ENCODE data around the gene CDKN2B-AS1. TPM values are rescaled to one million over a fixed set of nuclear protein-coding genes. Genes with fewer than 3 reads are reported as not detected.
A peak's percentile ranks its signal among the peaks of the same experiment; 100 is the strongest.

The CDKN2B-AS1 gene
- total RNA-seq, 1 donor from 2014 or later, result not detected

DNA sequence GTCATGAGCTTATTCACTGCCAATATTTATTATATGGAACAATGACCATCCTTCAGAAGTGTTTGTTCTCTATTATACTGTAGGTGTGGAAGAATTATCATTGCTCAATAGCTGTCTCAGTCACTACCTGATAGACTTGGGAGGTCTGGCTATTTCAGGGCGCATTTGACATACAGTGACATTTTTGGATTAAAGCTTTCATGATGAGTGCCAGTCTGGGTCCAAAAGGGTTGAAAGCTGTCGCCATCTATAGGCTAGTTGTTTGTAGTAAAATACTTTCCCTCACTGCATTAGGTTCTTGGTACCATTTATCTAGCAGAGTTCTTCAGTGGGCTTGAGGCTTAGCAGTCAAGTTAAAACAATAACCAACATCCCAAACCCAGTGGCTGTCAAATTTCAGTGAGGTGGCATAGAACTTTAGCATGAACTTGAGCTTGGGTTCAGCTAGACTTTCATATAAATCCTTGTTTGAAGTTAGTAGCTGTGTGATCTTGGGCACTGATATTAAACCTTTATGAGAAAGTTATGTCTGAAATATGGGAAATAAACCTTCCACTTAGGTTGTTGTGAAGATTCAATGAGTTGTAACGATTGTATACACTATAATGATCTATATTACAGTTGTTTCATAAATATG lies 125.0 kb downstream of the CDKN2B-AS1 start:
- H3K27ac ChIP-seq, result no peak overlapping the region

DNA sequence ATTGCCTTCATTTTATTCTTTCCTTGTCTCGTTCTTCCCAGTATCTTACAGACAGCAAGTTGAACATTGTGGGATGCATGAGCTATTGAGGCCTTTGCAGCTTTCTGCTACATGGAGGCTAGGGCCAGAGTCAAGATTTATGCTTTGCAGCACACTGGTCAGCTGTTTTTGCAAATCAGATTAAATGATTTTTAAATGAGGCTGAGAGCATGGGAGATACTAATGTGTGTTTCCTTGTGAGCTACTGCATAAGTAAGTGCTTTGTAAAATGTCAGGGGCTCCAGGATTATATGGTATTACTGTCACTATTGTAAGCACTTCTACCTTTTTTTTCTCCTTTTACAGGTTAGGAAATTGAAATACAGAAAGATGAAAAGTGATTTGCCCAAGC lies 125.6 kb downstream of the CDKN2B-AS1 start:
- H3K27ac ChIP-seq, result no peak overlapping the region
- H3K36me3 ChIP-seq, result no peaks in the 10 kb centered on the region
- intact Hi-C loops (cut with DNase I), result no loop called here
- no peak for TF ChIP-seq CTCF (IDR thresholded peaks at IDR 0.05)
- DNase-seq (ENCODE audit: low spot score in 2 of 2), result no peak
- H3K27me3 ChIP-seq, result no peaks in the 10 kb centered on the region
- no peaks in the 10 kb centered on the region for H3K4me1 ChIP-seq
- peaks cover 0 to 4% of the 10 kb centered on the region in 2 donors for H3K9me3 ChIP-seq
- no peak overlapping the region for H3K4me3 ChIP-seq

More for the DNA sequence above, 125.0 kb downstream of the CDKN2B-AS1 start:
- peak in 2 of 3 experiments; percentile 26 to 51 for TF ChIP-seq CTCF (IDR thresholded peaks at IDR 0.05)
- Histone ChIP-seq H3K9me3 (peaks cover 0 to 4% of the 10 kb centered on the region in 2 donors), H3K27me3 (no peaks in the 10 kb centered on the region), H3K36me3 (no peaks in the 10 kb centered on the region), H3K4me3 (no peak overlapping the region), H3K4me1 (no peaks in the 10 kb centered on the region)
- intact Hi-C loops (cut with DNase I), result loop anchor here (1.0 kb wide), 1 partner anchor 306 kb away; no protein-coding TSS in a partner anchor
- DNase-seq (ENCODE audit: low spot score in 2 of 2), result no peak

GRCh38 chr9:22120595-22120994 lies 126.0 kb downstream of the CDKN2B-AS1 start:
- no peaks in the 10 kb centered on the region for H3K27me3 ChIP-seq
- H3K4me3 ChIP-seq, result no peak overlapping the region
- no peak for TF ChIP-seq CTCF (IDR thresholded peaks at IDR 0.05)
- no peaks in the 10 kb centered on the region for H3K4me1 ChIP-seq
- peaks cover 0 to 4% of the 10 kb centered on the region in 2 donors for H3K9me3 ChIP-seq
- DNase-seq (ENCODE audit: low spot score in 2 of 2), result no peak
- H3K36me3 ChIP-seq, result no peaks in the 10 kb centered on the region
- no peak overlapping the region for H3K27ac ChIP-seq
- intact Hi-C loops (cut with DNase I), result no loop called here

DNA sequence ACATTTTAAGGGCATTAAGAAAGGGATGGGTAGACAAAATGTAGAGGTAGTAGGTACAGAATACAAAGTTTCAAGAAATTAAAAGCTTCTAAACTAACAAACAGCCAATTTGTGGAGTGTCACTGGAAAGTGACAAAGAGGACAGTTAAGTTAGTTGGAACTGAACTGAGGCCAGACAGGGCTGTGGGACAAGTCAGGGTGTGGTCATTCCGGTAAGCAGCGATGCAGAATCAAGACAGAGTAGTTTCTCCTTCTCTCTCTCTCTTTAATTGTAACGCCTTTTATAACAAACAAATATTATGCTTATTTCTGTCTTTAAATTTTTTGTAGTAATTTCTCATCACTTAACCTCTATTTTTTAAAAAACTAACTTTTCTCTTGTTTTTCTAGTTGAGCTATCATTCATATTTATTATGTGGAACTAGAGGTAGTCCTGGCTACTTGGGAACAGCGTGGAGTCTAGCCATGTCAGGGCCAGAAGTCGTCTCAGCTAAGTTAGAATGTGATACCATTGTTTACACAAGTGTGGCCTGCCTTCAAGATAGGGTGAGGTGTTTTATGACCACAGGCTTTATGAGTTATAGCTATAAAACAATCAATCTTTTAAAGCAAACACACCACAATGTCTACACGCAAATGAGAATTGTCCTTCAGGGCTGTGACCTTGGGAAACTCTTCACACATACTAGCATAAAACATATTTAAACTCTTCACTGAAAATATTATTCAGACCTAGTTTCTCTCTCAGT lies 129.8 kb downstream of the CDKN2B-AS1 start:
- no peak for TF ChIP-seq CTCF (IDR thresholded peaks at IDR 0.05)
- H3K4me1 ChIP-seq, result no peaks in the 10 kb centered on the region
- H3K27me3 ChIP-seq, result no peaks in the 10 kb centered on the region
- H3K9me3 ChIP-seq, result peaks cover 0 to 4% of the 10 kb centered on the region in 2 donors
- no peaks in the 10 kb centered on the region for H3K36me3 ChIP-seq
- H3K4me3 ChIP-seq, result no peak overlapping the region
- no peak overlapping the region for H3K27ac ChIP-seq
- no peak for DNase-seq (ENCODE audit: low spot score in 2 of 2)
- intact Hi-C loops (cut with DNase I), result no loop called here

DNA sequence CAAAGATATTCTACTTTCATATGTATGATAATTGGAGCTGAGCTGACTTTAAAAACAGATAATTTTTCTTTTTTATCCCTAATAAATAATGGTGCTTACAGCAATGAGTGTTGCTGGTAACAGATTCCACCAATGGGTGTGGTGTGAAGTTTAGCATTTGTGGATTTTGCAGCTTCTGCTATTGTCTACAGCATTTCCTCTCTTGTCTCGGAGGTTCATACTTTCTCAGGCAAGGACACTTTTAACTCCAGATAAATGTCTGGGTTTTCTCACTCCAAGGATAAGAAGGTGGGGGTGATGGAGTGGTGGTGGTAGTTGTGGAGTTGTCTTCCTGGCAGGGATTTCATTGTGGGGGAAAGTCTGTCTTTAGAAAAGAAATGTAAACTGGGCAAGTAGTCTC lies 134.5 kb downstream of the CDKN2B-AS1 start:
- intact Hi-C loops (cut with DNase I), result no loop called here
- DNase-seq (ENCODE audit: low spot score in 2 of 2), result no peak
- Histone ChIP-seq H3K27ac (no peak overlapping the region), H3K9me3 (no peaks in the 10 kb centered on the region), H3K4me1 (no peaks in the 10 kb centered on the region), H3K36me3 (no peaks in the 10 kb centered on the region), H3K4me3 (no peak overlapping the region), H3K27me3 (no peaks in the 10 kb centered on the region)
- no peak for TF ChIP-seq CTCF (IDR thresholded peaks at IDR 0.05)
